ENCODE measurements around the gene SLC9A3. TPM values are rescaled to one million over a fixed set of nuclear protein-coding genes. Genes with fewer than 3 reads are reported as not detected.
"Not testable (repeated sequence)": the region's sequence is repeated elsewhere in the genome, so short reads cannot be mapped to it uniquely, and the experiment has no call there.

SLC9A3 gene
- total RNA-seq, 1 donor from 2014 or later: 1.3 TPM

DNA sequence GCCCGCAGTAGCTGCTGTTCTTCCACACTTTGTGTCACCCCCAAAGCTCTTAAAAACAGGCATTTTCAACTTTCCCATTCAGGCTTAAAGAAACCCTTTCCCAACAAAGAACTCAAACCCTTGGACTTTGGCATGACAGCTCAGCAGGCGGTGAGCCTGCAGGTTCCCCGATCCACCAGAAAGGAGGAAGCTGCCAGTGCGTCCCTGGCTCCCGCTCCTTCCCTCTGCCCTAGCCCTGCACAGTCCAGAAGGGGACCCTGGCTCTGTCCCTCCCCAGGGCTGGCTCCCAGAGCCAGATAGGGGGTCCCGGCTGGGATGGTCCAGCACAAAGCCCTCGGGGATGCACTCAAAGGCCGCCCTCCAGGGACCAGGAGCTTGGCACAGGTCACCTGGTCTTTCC, 9.6 kb downstream of the SLC9A3 start:
- TF ChIP-seq CTCF (conservative IDR thresholded peaks at IDR 0.05; ENCODE audit: low read depth, low read length): no peak
- no peak for DNase-seq (ENCODE audit: low read depth)
- H3K4me3 ChIP-seq (ENCODE audit: low read depth, low read length): no peak overlapping the region

GRCh38 chr5:514101-514485, 10.2 kb downstream of the SLC9A3 start:
- no peak overlapping the region for H3K4me3 ChIP-seq (ENCODE audit: low read depth, low read length)
- no peak for TF ChIP-seq CTCF (conservative IDR thresholded peaks at IDR 0.05; ENCODE audit: low read depth, low read length)
- DNase-seq (ENCODE audit: low read depth): no peak

DNA sequence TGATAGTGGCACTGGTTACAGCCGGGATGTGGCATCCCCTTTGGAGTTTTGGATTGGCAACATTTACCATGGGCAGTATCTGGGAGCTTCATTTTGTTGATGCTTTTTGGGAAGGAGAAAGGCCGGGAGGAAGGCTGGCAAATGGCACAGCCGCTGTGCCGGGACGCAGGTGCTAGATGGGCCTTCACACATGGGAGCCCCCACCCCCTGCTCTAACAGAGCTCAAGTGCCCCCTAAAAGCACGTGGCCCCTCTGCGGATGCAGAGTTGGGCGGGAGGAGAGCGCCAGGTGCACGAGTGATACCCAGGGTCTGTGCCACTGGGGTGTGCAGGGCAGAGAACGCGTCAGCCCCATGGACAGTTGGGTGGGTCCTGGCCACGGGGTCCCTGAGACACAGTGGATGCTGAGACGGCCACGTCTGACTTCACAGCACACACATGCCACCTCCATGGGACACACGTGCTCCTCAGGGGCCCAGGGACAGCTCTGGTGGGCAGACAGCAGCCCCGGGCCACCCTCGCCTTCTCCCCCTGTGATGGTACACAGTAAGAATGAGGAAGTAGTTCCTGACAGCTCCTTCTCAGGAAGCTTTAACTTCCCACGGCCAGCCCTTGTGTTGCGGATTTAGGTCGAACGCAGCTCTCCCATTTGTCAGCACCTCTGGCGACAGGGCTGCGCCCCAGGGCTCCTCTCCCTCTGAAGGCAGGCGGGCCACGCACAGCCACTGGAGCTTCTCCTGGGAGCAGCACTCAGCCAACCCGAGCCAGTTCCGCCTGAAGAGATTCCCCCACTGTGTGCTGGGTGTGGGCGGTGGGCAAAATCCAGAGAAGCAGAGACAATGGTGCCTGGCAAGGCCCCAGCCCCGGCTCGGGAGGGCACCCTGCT, 10.8 kb downstream of the SLC9A3 start:
- no peak for TF ChIP-seq CTCF (conservative IDR thresholded peaks at IDR 0.05; ENCODE audit: low read depth, low read length)
- no peak for DNase-seq (ENCODE audit: low read depth)
- H3K4me3 ChIP-seq (ENCODE audit: low read depth, low read length): no peak overlapping the region

- DNase-seq (ENCODE audit: low read depth): no peak
- no peak overlapping the region for H3K4me3 ChIP-seq (ENCODE audit: low read depth, low read length)
- no peak for TF ChIP-seq CTCF (conservative IDR thresholded peaks at IDR 0.05; ENCODE audit: low read depth, low read length)
Observed at GRCh38 chr5:511476-511875, 12.8 kb downstream of the SLC9A3 start.

DNA sequence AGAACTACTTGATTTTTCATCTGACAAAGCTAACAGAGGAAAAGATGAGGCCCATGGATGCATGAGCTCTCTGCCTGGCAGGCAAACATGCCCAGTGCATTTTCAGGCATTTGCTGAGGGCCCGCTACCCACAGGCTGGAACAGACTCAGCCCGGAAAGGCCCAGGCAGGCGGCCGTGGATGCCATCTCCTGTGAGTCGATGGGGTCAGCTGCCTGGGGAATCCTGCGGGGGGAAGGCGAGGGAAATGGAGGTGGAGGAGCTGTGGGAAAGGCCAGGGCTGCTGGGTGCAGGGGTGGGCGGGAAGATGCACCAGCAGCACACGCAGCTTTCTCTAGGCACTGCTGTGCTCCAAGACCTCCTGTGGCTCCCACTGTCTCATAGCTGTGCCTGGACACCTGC, 13.7 kb downstream of the SLC9A3 start:
- TF ChIP-seq CTCF (conservative IDR thresholded peaks at IDR 0.05; ENCODE audit: low read depth, low read length): no peak
- no peak for DNase-seq (ENCODE audit: low read depth)
- no peak overlapping the region for H3K4me3 ChIP-seq (ENCODE audit: low read depth, low read length)

GRCh38 chr5:509611-510185, 14.6 kb downstream of the SLC9A3 start:
- H3K4me3 ChIP-seq (ENCODE audit: low read depth, low read length): no peak overlapping the region
- no peak for DNase-seq (ENCODE audit: low read depth)
- TF ChIP-seq CTCF (conservative IDR thresholded peaks at IDR 0.05; ENCODE audit: low read depth, low read length): no peak

GRCh38 chr5:507986-508575, 16.2 kb downstream of the SLC9A3 start:
- not testable (repeated sequence) for DNase-seq (ENCODE audit: low read depth)

More at GRCh38 chr5:507986-508575, 16.2 kb downstream of the SLC9A3 start:
- not testable (repeated sequence) for H3K4me3 ChIP-seq (ENCODE audit: low read depth, low read length)

Data from epithelial cell of proximal tubule (primary cell).